GM19452 (cell line): ENCODE results near the gene EDC4.
"Not testable (repeated sequence)": the region's sequence is repeated elsewhere in the genome, so short reads cannot be mapped to it uniquely, and the experiment has no call there.

Experiments
- ATAC-seq: cut with Tn5 transposase; IDR thresholded peaks from one replicate; pipeline ENCODE4 v1.9.1; 2021; ENCODE audit not compliant: unreplicated experiment

The EDC4 gene, protein sequence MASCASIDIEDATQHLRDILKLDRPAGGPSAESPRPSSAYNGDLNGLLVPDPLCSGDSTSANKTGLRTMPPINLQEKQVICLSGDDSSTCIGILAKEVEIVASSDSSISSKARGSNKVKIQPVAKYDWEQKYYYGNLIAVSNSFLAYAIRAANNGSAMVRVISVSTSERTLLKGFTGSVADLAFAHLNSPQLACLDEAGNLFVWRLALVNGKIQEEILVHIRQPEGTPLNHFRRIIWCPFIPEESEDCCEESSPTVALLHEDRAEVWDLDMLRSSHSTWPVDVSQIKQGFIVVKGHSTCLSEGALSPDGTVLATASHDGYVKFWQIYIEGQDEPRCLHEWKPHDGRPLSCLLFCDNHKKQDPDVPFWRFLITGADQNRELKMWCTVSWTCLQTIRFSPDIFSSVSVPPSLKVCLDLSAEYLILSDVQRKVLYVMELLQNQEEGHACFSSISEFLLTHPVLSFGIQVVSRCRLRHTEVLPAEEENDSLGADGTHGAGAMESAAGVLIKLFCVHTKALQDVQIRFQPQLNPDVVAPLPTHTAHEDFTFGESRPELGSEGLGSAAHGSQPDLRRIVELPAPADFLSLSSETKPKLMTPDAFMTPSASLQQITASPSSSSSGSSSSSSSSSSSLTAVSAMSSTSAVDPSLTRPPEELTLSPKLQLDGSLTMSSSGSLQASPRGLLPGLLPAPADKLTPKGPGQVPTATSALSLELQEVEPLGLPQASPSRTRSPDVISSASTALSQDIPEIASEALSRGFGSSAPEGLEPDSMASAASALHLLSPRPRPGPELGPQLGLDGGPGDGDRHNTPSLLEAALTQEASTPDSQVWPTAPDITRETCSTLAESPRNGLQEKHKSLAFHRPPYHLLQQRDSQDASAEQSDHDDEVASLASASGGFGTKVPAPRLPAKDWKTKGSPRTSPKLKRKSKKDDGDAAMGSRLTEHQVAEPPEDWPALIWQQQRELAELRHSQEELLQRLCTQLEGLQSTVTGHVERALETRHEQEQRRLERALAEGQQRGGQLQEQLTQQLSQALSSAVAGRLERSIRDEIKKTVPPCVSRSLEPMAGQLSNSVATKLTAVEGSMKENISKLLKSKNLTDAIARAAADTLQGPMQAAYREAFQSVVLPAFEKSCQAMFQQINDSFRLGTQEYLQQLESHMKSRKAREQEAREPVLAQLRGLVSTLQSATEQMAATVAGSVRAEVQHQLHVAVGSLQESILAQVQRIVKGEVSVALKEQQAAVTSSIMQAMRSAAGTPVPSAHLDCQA (N-terminal part only)

DNA sequence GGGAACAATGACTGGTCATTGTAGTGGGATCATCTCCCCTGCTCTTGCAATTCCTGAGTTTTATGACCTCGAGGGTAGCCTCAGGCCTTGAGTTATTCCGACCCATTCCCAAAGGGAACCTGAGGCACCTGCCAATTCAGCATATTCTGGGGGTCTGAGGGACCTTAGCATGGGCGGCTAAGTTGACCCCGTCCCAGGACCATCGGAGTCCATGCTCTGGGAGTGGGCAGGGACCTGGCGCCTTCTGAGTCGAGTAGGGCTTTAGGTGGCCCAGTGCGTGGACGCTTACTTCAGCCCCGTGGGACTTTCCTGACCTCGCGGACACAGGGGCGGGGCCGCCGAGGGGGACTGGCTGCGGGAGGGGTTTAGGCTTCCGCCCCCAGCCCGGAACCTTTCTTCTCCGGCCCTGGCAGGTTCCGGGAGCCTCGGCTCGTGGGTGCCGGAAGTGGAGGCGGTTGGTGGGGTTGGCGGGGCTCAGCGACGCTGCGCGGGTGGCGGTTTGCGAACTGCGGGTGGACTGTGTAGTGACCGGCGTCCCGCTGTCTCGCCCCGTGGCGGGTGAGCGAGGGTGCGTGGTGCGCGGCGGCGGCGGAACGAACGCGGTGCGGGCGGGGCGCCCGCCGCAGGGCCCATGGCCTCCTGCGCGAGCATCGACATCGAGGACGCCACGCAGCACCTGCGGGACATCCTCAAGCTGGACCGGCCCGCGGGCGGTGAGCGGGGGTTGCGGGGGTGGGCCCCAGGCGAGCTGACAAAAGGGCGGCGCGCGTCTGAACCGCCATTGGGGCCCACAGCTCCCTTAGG is at the start of gene EDC4:
EDC4 (plus strand) TSS at position 422 of the 804 bp plus-strand sequence; CDS start at position 632, 210 bp downstream.
- peak; percentile 71 for ATAC-seq

DNA sequence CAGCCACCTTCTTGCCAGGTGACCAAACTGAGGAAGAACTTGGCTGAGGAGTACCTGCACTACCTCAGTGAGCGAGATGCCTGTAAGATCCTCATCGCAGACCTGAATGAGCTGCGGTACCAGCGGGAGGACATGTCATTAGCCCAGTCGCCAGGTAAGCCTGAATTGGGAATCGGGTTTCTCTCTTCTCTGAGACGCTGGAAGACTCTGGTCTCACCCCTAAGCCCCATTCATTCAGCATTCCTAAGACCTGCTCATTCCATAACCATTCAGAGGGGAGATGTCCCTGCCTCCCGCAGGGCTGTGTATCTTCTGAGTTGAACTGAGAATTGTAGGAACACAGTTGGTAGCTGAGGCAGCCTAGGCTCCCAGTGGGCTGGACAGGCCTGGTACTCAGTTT is 47.7 kb upstream of the EDC4 start:
- ATAC-seq = no peak

DNA sequence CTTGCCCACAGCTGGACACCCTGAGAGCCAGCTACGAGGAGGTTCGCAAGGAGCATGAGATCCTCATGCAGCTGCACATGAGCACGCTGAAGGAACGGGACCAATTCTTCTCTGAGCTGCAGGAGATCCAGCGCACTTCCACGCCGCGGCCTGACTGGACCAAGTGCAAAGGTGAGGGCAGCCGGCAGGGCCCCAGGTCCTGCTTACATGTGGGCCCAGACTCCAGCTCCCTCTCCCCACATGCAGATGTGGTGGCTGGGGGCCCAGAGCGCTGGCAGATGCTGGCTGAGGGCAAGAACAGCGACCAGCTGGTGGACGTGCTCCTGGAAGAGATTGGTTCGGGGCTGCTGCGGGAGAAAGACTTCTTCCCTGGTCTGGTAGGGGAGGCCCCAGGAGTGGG is 46.9 kb upstream of the EDC4 start:
- no peak for ATAC-seq

DNA sequence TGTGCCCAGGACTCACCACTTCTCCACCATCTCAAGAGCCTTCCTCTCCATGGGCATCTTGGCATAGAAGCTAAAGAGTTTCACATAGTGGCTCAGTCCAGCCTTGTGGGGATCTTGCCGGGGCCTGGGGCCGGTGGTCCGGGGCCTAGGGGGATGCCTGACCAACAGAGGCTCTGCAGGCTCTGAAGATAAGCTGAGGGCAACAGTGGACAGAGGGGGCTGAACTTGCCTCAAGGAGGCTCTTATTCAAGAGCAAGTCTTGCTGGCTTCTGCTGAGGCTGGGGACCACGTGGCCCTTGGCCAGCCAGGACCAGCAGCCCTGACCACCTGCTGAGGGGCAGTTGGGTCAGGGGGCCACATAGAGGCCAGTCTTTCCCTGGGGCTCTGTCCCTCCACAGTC is 44.2 kb upstream of the EDC4 start:
- ATAC-seq = no peak

DNA sequence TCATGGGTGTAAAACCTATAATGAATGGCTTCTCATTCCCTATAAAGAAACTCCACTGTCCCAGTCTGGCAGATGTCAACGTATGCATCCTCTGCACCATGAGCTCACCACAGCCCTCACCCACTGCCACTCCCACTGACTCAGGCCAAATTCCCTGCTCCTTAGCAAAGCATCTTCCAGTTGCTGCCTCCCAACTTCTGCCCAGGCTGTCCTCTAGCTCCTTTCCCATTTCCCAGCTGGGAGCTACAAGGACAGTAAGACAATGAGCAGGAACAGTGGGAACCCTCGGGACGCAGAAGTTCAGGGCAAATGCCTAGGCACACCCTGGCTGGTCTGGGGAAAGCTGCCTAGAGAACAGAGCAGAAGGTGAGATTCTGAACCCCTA is 39.8 kb upstream of the EDC4 start:
- no peak for ATAC-seq

DNA sequence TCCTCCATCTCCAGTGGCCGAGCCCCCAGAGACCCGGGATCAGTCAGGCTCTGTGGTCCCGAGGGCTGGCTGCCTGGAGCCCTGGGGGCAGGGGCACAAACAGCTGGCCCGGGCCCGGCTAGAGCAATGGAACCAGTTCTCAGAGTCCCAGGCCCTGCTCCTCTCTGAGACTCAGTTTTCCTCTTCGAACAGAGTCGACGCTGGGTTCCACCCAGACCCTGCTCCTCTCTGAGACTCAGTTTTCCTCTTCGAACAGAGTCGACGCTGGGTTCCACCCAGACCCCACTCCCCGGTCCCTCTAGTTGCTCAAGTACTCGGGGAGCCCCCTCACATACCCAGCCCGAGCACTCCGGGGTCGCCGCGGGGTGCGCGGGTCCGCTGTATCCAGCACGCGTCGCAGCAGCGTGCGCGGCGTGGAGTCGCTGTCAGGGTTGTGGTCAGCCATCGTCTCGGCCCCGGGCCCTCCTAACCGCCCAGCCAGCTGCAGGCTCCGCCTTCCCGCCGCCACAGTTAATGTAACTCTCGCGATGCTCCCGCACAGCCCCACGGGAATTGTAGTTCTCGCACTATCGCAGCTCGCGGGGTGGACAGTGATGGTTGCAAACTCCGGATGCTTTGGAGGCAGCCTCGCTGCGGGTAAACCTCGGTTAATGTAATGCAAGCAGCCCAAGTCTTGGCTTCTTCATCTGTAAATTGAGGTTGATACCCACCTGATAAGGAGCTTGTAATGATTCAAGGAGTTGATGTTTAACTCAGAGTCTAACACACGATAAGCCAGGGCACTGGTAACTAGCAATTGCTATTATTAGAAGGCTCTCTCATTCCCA is 39.2 kb upstream of the EDC4 start:
- ATAC-seq = peak; percentile 96

- no peak for ATAC-seq
Measured at GRCh38 chr16:67834242-67834614, 38.6 kb upstream of the EDC4 start.

DNA sequence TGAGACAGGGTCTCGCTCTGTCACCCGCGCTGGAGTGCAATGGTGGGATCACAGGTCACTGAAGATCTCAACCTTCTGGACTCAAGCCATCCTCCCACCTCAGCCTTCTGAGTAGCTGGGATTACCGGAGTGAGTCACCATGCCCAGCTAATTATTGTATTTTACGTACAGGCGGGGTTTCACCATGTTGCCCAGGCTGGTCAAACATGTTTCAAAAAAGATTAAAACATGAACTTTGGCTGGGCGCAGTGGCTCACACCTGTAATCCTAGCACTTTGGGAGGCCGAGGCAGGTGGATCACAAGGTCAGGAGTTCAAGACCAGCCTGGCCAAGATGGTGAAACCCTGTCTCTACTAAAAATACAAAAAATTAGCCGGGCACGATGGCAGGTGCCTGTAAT is 35.7 kb upstream of the EDC4 start:
- ATAC-seq = not testable (repeated sequence)

- no peak for ATAC-seq
Measured at GRCh38 chr16:67837811-67838210, 35.0 kb upstream of the EDC4 start.

DNA sequence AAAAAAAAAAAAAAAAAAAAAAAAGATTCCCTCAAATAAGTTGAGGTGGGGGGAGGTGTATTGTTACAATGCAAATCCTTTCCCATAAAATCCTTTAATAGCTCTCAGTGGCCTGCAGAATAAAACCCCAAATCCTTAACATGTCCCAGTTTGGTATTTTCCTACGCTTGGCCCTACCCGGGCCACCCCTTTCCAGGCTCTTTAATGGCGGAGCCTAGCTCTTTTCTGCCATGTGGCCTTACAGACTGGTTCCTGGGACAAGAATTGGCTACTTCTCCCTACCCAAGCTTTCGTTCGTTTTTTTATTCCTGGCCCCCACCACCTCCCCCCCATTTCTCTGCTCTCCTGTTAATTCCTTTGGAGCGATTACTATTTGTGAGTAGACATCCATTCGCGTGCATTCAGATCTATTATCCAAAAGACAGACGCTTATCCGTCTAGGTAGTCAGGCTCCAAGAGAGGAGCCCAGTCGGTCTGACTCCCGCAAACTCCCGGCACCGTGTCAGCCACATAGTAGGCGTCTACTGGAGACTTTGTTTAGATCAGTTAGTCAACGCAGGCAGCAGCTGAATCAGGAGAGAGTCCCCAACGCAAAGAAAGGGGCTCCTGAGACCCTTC is 31.5 kb upstream of the EDC4 start:
- ATAC-seq = no peak

- peak; percentile 38 for ATAC-seq
Measured at GRCh38 chr16:67841816-67842508, 30.9 kb upstream of the EDC4 start, which contains the start of gene THAP11. Gene THAP11, plus strand, starts transcription at chr16:67842320. Its CDS starts 235 bp downstream, at chr16:67842555.

- ATAC-seq = peak; percentile 9
Measured at GRCh38 chr16:67842509-67843342, 30.1 kb upstream of the EDC4 start.

- no peak for ATAC-seq
Measured at GRCh38 chr16:67843343-67843765, 29.5 kb upstream of the EDC4 start.

- no peak for ATAC-seq
Measured at GRCh38 chr16:67844497-67844896, 28.4 kb upstream of the EDC4 start.

DNA sequence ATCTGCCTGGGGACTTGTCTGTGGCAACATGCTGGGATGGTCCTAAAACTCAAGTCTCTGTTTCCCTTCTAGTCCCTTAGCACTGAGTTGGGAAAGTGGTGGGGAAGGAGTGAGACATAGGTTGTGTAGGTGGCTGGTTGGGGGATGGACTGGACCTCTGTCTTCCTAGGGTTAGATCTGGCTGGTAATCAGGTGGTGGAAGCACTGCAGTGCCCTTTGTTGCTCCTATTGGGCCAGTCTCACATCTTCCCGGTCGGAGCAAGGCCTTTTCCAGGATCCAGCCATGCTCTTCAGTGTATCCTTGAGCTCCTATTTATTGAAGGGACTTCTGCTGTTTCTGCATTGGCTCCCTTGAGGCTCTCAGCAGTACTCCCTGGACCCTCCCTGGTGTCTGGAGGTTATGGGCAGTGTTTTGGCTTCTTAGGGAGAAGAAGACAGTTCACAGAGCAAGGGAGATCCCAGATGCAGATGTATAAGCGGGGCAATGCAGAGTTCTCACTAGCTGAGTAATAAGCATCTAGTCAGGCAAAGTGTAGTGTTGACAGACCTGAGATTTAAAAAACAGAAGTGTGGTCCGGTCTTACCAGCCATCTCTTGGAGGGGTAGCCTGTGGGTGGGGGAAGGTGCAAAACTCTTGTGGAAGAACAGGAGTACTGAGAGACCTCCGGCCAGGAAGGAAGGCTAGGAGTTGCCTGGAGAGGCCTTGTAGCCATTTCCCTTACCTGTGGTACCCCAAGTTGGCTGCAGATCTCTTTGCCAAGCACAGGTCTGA is 27.4 kb upstream of the EDC4 start:
- no peak for ATAC-seq

DNA sequence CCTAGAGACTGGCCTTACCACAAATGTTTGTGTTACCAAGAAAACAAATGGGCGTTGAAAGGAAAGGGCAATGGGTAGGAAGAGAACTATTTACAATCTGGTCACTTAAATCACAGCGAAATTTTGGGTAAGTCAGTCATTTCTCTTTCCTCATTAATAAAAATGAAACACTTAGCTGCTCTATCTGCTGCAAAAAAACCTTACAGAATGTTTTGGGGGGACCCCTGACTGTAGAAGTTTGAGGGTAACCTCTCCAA is 26.9 kb upstream of the EDC4 start:
- no peak for ATAC-seq
